ENCODE results near the gene DLGAP4. TPM values are rescaled to one million over a fixed set of nuclear protein-coding genes. Genes with fewer than 3 reads are reported as not detected.
A peak's percentile ranks its signal among the peaks of the same experiment; 100 is the strongest.

DLGAP4 gene
- total RNA-seq, 4 donors from 2014 or later = 38.6 to 193 (median 80.5) TPM

- H3K27me3 ChIP-seq = no peaks in the 10 kb centered on the region
- H3K36me3 ChIP-seq = no peaks in the 10 kb centered on the region
- H3K4me3 ChIP-seq = no peak overlapping the region
- TF ChIP-seq CTCF (IDR thresholded peaks at IDR 0.05) (no peak), POLR2A (IDR thresholded peaks at IDR 0.05) (no peak)
- peak overlapping the region; percentile 92 to 94 for H3K27ac ChIP-seq
- intact Hi-C loops (cut with DNase I; ENCODE audit: low total_unique reads) = no loop called here
- peaks cover 6 to 14% of the 10 kb centered on the region in 2 donors for H3K4me1 ChIP-seq
- no peak for DNase-seq
- no peaks in the 10 kb centered on the region for H3K9me3 ChIP-seq
Measured at GRCh38 chr20:36466089-36466488, 159.9 kb downstream of the DLGAP4 start.

GRCh38 chr20:36467076-36467999 is 161.2 kb downstream of the DLGAP4 start:
- intact Hi-C loops (cut with DNase I; ENCODE audit: low total_unique reads) = no loop called here
- H3K4me1 ChIP-seq = peaks cover 14 to 17% of the 10 kb centered on the region in 2 donors
- H3K9me3 ChIP-seq = no peaks in the 10 kb centered on the region

DNA sequence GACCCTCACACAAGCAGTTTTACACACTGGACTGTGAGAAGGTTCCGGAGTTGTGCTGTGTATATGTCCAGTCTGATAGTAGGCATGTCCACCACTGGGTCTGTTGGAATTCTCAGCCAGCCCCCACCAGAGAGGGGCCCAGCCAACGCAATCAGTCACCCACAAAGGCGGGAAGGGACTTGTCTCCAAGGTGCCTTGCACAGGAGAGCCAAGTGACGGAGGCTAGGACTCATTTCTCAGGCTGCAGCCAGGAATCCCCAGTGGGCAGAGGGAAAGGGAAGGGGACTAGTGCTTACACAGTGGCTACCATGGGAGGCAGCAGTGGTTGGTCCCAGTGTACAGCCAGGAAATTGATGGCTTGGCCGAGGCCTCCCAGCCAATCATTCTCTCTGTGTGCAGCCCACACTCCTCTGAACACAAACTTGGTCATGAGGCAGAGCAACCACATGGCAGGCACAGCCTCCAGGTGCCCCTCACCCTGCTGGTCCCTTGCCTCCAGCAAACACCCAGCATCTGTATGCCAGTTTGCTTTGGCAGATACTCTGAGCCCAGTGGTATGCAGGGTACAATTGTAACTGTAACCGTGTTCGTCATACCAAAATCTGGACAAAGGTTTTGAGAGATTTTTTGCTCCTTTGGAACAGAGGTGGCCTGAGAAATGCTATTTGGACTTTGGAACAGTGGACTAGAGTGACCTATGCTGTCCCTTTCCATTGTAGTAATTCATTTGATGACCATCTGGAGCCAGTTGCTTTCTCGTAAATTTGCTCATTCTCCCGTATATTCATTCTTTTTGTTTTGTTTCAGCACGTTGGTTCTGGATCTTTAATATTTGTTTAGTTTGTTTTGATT is 162.2 kb downstream of the DLGAP4 start:
- no peaks in the 10 kb centered on the region for H3K36me3 ChIP-seq
- intact Hi-C loops (cut with DNase I; ENCODE audit: low total_unique reads) = no loop called here
- H3K27ac ChIP-seq = peak overlapping the region; percentile 92 to 94
- no peak for DNase-seq
- no peak overlapping the region for H3K4me3 ChIP-seq
- peaks cover 17% of the 10 kb centered on the region in 2 donors for H3K4me1 ChIP-seq
- TF ChIP-seq CTCF (IDR thresholded peaks at IDR 0.05) = no peak
- TF ChIP-seq POLR2A (IDR thresholded peaks at IDR 0.05) = no peak
- H3K9me3 ChIP-seq = no peaks in the 10 kb centered on the region
- no peaks in the 10 kb centered on the region for H3K27me3 ChIP-seq

More at GRCh38 chr20:36467076-36467999, 161.2 kb downstream of the DLGAP4 start:
- no peak overlapping the region for H3K4me3 ChIP-seq
- TF ChIP-seq CTCF (IDR thresholded peaks at IDR 0.05) = no peak
- no peak for TF ChIP-seq POLR2A (IDR thresholded peaks at IDR 0.05)
- H3K36me3 ChIP-seq = no peaks in the 10 kb centered on the region
- H3K27me3 ChIP-seq = no peaks in the 10 kb centered on the region
- H3K27ac ChIP-seq = peak overlapping the region; percentile 92 to 94
- peak; percentile 33 to 47 for DNase-seq

DNA sequence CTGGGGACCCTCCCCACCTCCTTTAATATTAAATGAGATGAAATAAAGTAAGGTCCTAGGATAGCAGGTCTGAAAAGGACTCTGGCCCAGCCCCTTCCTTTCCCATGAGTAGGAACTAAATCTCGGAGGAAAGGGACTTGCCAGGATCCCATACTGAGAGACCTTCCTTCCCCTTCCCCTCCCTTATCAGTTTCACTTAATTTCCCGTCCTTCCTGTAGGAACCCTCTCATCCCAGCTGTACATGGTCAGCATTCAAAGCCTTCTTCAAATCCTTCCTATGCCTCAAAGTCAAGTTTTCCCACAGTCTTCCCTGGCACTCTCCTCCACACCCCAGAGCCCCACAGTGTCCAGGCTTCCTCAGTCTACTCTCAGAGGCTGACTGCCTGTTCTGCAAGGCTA is 163.8 kb downstream of the DLGAP4 start:
- H3K27ac ChIP-seq = no peak overlapping the region
- intact Hi-C loops (cut with DNase I; ENCODE audit: low total_unique reads) = no loop called here
- no peaks in the 10 kb centered on the region for H3K36me3 ChIP-seq
- no peak for TF ChIP-seq POLR2A (IDR thresholded peaks at IDR 0.05)
- no peak for TF ChIP-seq CTCF (IDR thresholded peaks at IDR 0.05)
- H3K27me3 ChIP-seq = no peaks in the 10 kb centered on the region
- peaks cover 17 to 21% of the 10 kb centered on the region in 2 donors for H3K4me1 ChIP-seq
- H3K9me3 ChIP-seq = no peaks in the 10 kb centered on the region
- DNase-seq = no peak
- no peak overlapping the region for H3K4me3 ChIP-seq
